SK-N-SH (cell line): ENCODE results near the gene KRT80. TPM values are rescaled to one million over a fixed set of nuclear protein-coding genes. Genes with fewer than 3 reads are reported as not detected.

ENCODE experiments used
- CTCF ChIA-PET: fragments of 300-600, 350-600 bp; formaldehyde crosslinking; extraction: SDS; loops from one replicate; lab custom pipeline; 2021; lab: Yijun Ruan, JAX
- POLR2A ChIA-PET: fragments of 350-600 bp; sonication (Branson Sonifier 250); formaldehyde crosslinking; extraction: SDS; loops from one replicate; lab custom pipeline; 2020; ENCODE audit warnings: antibody characterized with exemption, inconsistent platforms; lab: Yijun Ruan, JAX
- DNase-seq: peaks from one replicate; pipeline ENCODE4 v3.0.0; 2012
- H2AFZ ChIP-seq: fragments of 200-600 bp; sonication (generic); 2 replicates; pipeline ENCODE4 v1.8.1; 2016; ENCODE audit warnings: antibody characterized with exemption, mild to moderate bottlenecking, low read depth
- H3F3A ChIP-seq: fragments of 200-600 bp; sonication (generic); replicated peaks from 2 replicates; pipeline ENCODE3; 2016; ENCODE audit warnings: antibody characterized with exemption, mild to moderate bottlenecking; ENCODE audit not compliant: insufficient read depth
- H3K27ac ChIP-seq, 2 experiments: fragments of 200-500 bp in 1 of 2; fragments of 200-600 bp in 1 of 2; sonication (Bioruptor generic) in 1 of 2; sonication (generic), shearing (Covaris generic) in 1 of 2; 2 replicates each; pipeline versions ENCODE4 v1.5.1 to v1.6.1; 2014 to 2016; ENCODE audit warnings: low read depth in 2 of 2, inconsistent platforms in 1 of 2, low read length in 1 of 2, mild to moderate bottlenecking in 1 of 2, mixed read lengths in 1 of 2
- H3K27me3 ChIP-seq: fragments of 200-600 bp; sonication (generic), shearing (Covaris generic); 2 replicates; pipeline ENCODE4 v1.6.1; 2016; ENCODE audit warnings: mixed run types; ENCODE audit not compliant: insufficient read depth
- H3K36me3 ChIP-seq, 2 experiments: fragments of 200-500 bp in 1 of 2; fragments of 200-600 bp in 1 of 2; sonication (Bioruptor generic) in 1 of 2; sonication (generic) in 1 of 2; replicated peaks in 1 of 2; 2 replicates each; pipeline versions ENCODE3 to v1.5.1; 2014 to 2016; ENCODE audit warnings: low read length in 1 of 2, mild to moderate bottlenecking in 1 of 2; ENCODE audit not compliant: insufficient read depth in 2 of 2, control insufficient read depth in 1 of 2
- H3K4me1 ChIP-seq, 2 experiments: fragments of 200-500 bp in 1 of 2; fragments of 200-600 bp in 1 of 2; sonication (Bioruptor generic) in 1 of 2; sonication (generic), shearing (Covaris generic) in 1 of 2; 2 replicates each; pipeline versions ENCODE4 v1.5.1 to v1.6.1; 2014 to 2016; ENCODE audit warnings: low read depth in 1 of 2, low read length in 1 of 2, mixed run types in 1 of 2; ENCODE audit not compliant: insufficient read depth in 2 of 2, control insufficient read depth in 1 of 2
- H3K4me2 ChIP-seq: fragments of 200-600 bp; sonication (generic), shearing (Covaris generic); 2 replicates; pipeline ENCODE4 v1.6.1; 2017; ENCODE audit warnings: mixed run types
- H3K4me3 ChIP-seq, 2 experiments: fragments of 200-500 bp in 1 of 2; fragments of 200-600 bp in 1 of 2; sonication (Bioruptor generic) in 1 of 2; sonication (generic), shearing (Covaris generic) in 1 of 2; 2 replicates each; pipeline versions ENCODE4 v1.5.1 to v1.8.1; 2014 to 2016; ENCODE audit warnings: low read depth in 2 of 2, inconsistent platforms in 1 of 2, low read length in 1 of 2, mild to moderate bottlenecking in 1 of 2, mixed read lengths in 1 of 2, moderate library complexity in 1 of 2
- H3K79me2 ChIP-seq: fragments of 200-600 bp; sonication (generic); 2 replicates; pipeline ENCODE4 v1.8.1; 2017; ENCODE audit warnings: mild to moderate bottlenecking; ENCODE audit not compliant: insufficient read depth
- H3K9ac ChIP-seq: fragments of 200-600 bp; sonication (generic); 2 replicates; pipeline ENCODE4 v1.6.1; 2017; ENCODE audit warnings: mixed run types
- H3K9me2 ChIP-seq: fragments of 200-600 bp; sonication (generic); 2 replicates; pipeline ENCODE4 v1.6.1; 2017; ENCODE audit warnings: mixed run types
- H3K9me3 ChIP-seq: fragments of 200-600 bp; sonication (generic); 2 replicates; pipeline ENCODE4 v1.6.1; 2017; ENCODE audit warnings: mixed run types, mild to moderate bottlenecking, moderate library complexity
- H4K20me1 ChIP-seq: fragments of 200-600 bp; sonication (generic); 2 replicates; pipeline ENCODE4 v1.6.1; 2017; ENCODE audit warnings: mild to moderate bottlenecking, mixed run types; ENCODE audit not compliant: insufficient read depth
- CHD2 ChIP-seq: fragments of 150-350 bp; IDR thresholded peaks from 2 replicates; pipeline ENCODE4 v1.6.1; 2018; ENCODE audit warnings: low read length; ENCODE audit not compliant: partially characterized antibody
- ELF1 ChIP-seq: IDR thresholded peaks from 2 replicates; pipeline ENCODE4 v1.4.0; 2012
- FOSL2 ChIP-seq: IDR thresholded peaks from 2 replicates; pipeline ENCODE4 v1.4.0; 2012; ENCODE audit warnings: low read depth, mild to moderate bottlenecking, moderate library complexity, borderline replicate concordance
- FOXJ3 ChIP-seq: sonication (generic); formaldehyde crosslinking; IDR thresholded peaks from 2 replicates; pipeline ENCODE4 v1.5.1; 2020; ENCODE audit warnings: mild to moderate bottlenecking, missing genetic modification reagents
- FOXM1 ChIP-seq: IDR thresholded peaks from 2 replicates; pipeline ENCODE4 v1.4.0; 2012; ENCODE audit warnings: low read depth, mild to moderate bottlenecking
- GABPA ChIP-seq: IDR thresholded peaks from 2 replicates; pipeline ENCODE4 v1.4.0; 2012; ENCODE audit warnings: low read depth, mild to moderate bottlenecking
- GATA2 ChIP-seq: sonication (generic); formaldehyde crosslinking; IDR thresholded peaks from 2 replicates; pipeline ENCODE4 v1.5.0; 2020; ENCODE audit warnings: mild to moderate bottlenecking, missing genetic modification reagents
- MAX ChIP-seq: IDR thresholded peaks from 2 replicates; pipeline ENCODE4 v1.4.0; 2012; ENCODE audit warnings: low read depth
- MEF2A ChIP-seq: IDR thresholded peaks from 2 replicates; pipeline ENCODE4 v1.4.0; 2012; ENCODE audit warnings: low read depth, borderline replicate concordance
- NFIC ChIP-seq: IDR thresholded peaks from 2 replicates; pipeline ENCODE4 v1.4.0; 2012; ENCODE audit warnings: borderline replicate concordance
- RCOR1 ChIP-seq: fragments of 150-350 bp; IDR thresholded peaks from 2 replicates; pipeline ENCODE4 v1.6.1; 2017; ENCODE audit warnings: antibody characterized with exemption, low read length
- RFX5 ChIP-seq: IDR thresholded peaks from 2 replicates; pipeline ENCODE4 v1.6.1; 2012; ENCODE audit warnings: mild to moderate bottlenecking, improper control_type of control experiment, low read length
- RXRA ChIP-seq: IDR thresholded peaks from 2 replicates; pipeline ENCODE4 v1.4.0; 2012; ENCODE audit warnings: low read depth, mild to moderate bottlenecking, borderline replicate concordance
- TAF1 ChIP-seq: IDR thresholded peaks from 2 replicates; pipeline ENCODE4 v1.6.1; 2012; ENCODE audit warnings: low read depth, mild to moderate bottlenecking, low read length, moderate library complexity, borderline replicate concordance
- TCF12 ChIP-seq: IDR thresholded peaks from 2 replicates; pipeline ENCODE4 v1.4.0; 2012
- TEAD4 ChIP-seq: IDR thresholded peaks from 2 replicates; pipeline ENCODE4 v1.4.0; 2012; ENCODE audit warnings: mild to moderate bottlenecking, borderline replicate concordance; ENCODE audit not compliant: insufficient read depth
- WGBS: methylation state at CpG from one replicate; pipeline ENCODE4 v1.1.6; 2017; ENCODE audit warnings: low lambda C conversion rate; 5-methylcytosine and 5-hydroxymethylcytosine counted together
- polyA plus RNA-seq, 3 experiments: library from polyadenylated mRNA; depleted of rRNA; stranded (reverse); fragments of >200 nt; gene quantifications; 2 replicates each; pipeline ENCODE4 v1.2.3, GENCODE V29; 2012
- TF ChIP-seq, protein P1 (sequence below): IDR thresholded peaks from 2 replicates; pipeline ENCODE4; 2012
- TF ChIP-seq, protein P2 (sequence below): fragments of 150-350 bp; IDR thresholded peaks from 2 replicates; pipeline ENCODE4 v1.6.1; 2016; ENCODE audit warnings: mild to moderate bottlenecking, low read depth, low read length
- TF ChIP-seq, protein P3 (sequence below): IDR thresholded peaks from 2 replicates; pipeline ENCODE4 v1.6.1; 2012; ENCODE audit warnings: mild to moderate bottlenecking, low read depth, low read length, moderate library complexity

The KRT80 gene
- polyA plus RNA-seq, 1 of the 3 experiments (the other 2 are of a cell fraction): 14.9 TPM

DNA sequence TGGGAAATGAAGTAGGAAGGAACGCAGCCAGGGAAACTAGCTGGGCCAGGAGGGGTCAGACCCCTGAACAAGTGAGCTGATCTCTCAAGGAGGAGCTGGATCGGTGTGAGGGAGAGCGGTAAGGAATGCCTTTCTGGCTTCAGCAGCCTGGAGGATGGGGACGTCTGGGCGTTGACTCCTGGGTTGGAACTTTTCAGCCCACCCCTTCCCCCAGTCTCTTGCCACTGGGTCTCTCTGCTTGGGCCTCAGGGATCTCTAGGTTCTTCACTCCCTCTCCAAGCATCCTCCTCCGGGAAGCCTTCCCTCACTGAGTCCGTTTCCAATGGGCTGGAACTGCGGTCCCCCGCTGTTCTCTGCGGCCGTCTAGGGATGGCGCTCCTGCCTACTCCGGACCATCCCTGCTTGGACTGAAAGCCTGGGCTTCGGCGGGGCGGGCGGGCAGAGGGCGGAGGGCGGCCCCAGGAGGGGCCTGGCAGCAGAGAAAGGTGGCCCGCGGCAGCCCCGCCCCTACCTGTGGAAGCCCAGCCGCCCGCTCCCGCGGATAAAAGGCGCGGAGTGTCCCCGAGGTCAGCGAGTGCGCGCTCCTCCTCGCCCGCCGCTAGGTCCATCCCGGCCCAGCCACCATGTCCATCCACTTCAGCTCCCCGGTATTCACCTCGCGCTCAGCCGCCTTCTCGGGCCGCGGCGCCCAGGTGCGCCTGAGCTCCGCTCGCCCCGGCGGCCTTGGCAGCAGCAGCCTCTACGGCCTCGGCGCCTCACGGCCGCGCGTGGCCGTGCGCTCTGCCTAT is 41.1 kb upstream of the KRT80 start, which contains the start of gene KRT7:
TSS of gene KRT7 (plus strand) at position 570 of the 788 bp plus-strand sequence. CDS start at position 624, 54 bp downstream.
- TF ChIP-seq FOXM1 (no peak), TCF12 (no peak), NFIC (no peak), ELF1 (no peak), TAF1 (no peak), MEF2A (no peak), FOXJ3 (CRISPR knock-in tag) (no peak), RXRA (no peak), RFX5 (no peak)
- TF ChIP-seq, protein P1, sequence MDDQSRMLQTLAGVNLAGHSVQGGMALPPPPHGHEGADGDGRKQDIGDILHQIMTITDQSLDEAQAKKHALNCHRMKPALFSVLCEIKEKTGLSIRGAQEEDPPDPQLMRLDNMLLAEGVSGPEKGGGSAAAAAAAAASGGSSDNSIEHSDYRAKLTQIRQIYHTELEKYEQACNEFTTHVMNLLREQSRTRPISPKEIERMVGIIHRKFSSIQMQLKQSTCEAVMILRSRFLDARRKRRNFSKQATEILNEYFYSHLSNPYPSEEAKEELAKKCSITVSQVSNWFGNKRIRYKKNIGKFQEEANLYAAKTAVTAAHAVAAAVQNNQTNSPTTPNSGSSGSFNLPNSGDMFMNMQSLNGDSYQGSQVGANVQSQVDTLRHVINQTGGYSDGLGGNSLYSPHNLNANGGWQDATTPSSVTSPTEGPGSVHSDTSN: no peak
- TF ChIP-seq, protein P2, sequence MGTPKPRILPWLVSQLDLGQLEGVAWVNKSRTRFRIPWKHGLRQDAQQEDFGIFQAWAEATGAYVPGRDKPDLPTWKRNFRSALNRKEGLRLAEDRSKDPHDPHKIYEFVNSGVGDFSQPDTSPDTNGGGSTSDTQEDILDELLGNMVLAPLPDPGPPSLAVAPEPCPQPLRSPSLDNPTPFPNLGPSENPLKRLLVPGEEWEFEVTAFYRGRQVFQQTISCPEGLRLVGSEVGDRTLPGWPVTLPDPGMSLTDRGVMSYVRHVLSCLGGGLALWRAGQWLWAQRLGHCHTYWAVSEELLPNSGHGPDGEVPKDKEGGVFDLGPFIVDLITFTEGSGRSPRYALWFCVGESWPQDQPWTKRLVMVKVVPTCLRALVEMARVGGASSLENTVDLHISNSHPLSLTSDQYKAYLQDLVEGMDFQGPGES: no peak
- no peaks in the 10 kb centered on the region for H3K9me2 ChIP-seq
- H3K27ac ChIP-seq: peak within 1 kb of the TSS in 1 of 2 experiments; percentile 97; a peak in 1 of 4 replicates
- CTCF ChIA-PET: interaction anchor here (1.6 to 2.0 kb wide), 2 partner anchors 11 to 95 kb away, joined by 5 to 7 read pairs; no protein-coding TSS in a partner anchor
- no peak within 1 kb of the TSS for H3K9ac ChIP-seq
- H3K4me2 ChIP-seq: no peak within 1 kb of the TSS
- no peaks in the 10 kb centered on the region for H4K20me1 ChIP-seq
- H3K9me3 ChIP-seq: no peaks in the 10 kb centered on the region
- POLR2A ChIA-PET: no interaction called here
- H3K27me3 ChIP-seq: no peaks in the 10 kb centered on the region
- H3K79me2 ChIP-seq: no peaks in the 10 kb centered on the region
- no peaks in the 10 kb centered on the region for H3K36me3 ChIP-seq
- no peak within 1 kb of the TSS for H2AFZ ChIP-seq
- peaks cover 17% of the 10 kb centered on the region for H3F3A ChIP-seq
- peak; percentile 25 for DNase-seq
- 93% methylated on average over 47 of the region's 58 CpGs for WGBS
- no peak within 1 kb of the TSS for H3K4me3 ChIP-seq
- peaks cover 0 to 19% of the 10 kb centered on the region in 2 experiments; a peak in 3 of 4 replicates for H3K4me1 ChIP-seq

- CTCF ChIA-PET: interaction anchor here (1.6 to 2.3 kb wide), 3 partner anchors 10 to 96 kb away, joined by 5 to 9 read pairs (median 7); no protein-coding TSS in a partner anchor
- peak; percentile 17 for DNase-seq
- no peak overlapping the region for H3K4me3 ChIP-seq
- H3K9ac ChIP-seq: no peak overlapping the region
- peak overlapping the region in 1 of 2 experiments; percentile 97; a peak in 1 of 4 replicates for H3K27ac ChIP-seq
- H3K9me3 ChIP-seq: no peaks in the 10 kb centered on the region
- no peak overlapping the region for H2AFZ ChIP-seq
- no peaks in the 10 kb centered on the region for H3K79me2 ChIP-seq
- no peaks in the 10 kb centered on the region for H4K20me1 ChIP-seq
- H3K4me1 ChIP-seq: peaks cover 0 to 19% of the 10 kb centered on the region in 2 experiments; a peak in 3 of 4 replicates
- 77% methylated on average over 10 of the region's 12 CpGs for WGBS
- H3K4me2 ChIP-seq: no peak overlapping the region
- no peaks in the 10 kb centered on the region for H3K9me2 ChIP-seq
- POLR2A ChIA-PET: no interaction called here
- peaks cover 20% of the 10 kb centered on the region for H3F3A ChIP-seq
- H3K36me3 ChIP-seq: no peaks in the 10 kb centered on the region
- H3K27me3 ChIP-seq: no peaks in the 10 kb centered on the region
- TF ChIP-seq ELF1 (no peak), MEF2A (no peak), GABPA (no peak), MAX (no peak), RCOR1 (no peak), GATA2 (CRISPR knock-in tag) (no peak), FOSL2 (no peak), TEAD4 (no peak), CHD2 (no peak)
- TF ChIP-seq, protein P1: no peak
- TF ChIP-seq, protein P3, sequence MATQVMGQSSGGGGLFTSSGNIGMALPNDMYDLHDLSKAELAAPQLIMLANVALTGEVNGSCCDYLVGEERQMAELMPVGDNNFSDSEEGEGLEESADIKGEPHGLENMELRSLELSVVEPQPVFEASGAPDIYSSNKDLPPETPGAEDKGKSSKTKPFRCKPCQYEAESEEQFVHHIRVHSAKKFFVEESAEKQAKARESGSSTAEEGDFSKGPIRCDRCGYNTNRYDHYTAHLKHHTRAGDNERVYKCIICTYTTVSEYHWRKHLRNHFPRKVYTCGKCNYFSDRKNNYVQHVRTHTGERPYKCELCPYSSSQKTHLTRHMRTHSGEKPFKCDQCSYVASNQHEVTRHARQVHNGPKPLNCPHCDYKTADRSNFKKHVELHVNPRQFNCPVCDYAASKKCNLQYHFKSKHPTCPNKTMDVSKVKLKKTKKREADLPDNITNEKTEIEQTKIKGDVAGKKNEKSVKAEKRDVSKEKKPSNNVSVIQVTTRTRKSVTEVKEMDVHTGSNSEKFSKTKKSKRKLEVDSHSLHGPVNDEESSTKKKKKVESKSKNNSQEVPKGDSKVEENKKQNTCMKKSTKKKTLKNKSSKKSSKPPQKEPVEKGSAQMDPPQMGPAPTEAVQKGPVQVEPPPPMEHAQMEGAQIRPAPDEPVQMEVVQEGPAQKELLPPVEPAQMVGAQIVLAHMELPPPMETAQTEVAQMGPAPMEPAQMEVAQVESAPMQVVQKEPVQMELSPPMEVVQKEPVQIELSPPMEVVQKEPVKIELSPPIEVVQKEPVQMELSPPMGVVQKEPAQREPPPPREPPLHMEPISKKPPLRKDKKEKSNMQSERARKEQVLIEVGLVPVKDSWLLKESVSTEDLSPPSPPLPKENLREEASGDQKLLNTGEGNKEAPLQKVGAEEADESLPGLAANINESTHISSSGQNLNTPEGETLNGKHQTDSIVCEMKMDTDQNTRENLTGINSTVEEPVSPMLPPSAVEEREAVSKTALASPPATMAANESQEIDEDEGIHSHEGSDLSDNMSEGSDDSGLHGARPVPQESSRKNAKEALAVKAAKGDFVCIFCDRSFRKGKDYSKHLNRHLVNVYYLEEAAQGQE: no peak
Observed at GRCh38 chr12:52232203-52232673, 40.4 kb upstream of the KRT80 start.
